Measurements from ENCODE around the gene SLIT3. TPM values are rescaled to one million over a fixed set of nuclear protein-coding genes. Genes with fewer than 3 reads are reported as not detected.

SLIT3 gene
- total and polyA plus RNA-seq, 2 donors (not counting 3 experiments of a cell fraction or from before 2014, with no cell fraction given): 0.90 to 1.0 TPM

DNA sequence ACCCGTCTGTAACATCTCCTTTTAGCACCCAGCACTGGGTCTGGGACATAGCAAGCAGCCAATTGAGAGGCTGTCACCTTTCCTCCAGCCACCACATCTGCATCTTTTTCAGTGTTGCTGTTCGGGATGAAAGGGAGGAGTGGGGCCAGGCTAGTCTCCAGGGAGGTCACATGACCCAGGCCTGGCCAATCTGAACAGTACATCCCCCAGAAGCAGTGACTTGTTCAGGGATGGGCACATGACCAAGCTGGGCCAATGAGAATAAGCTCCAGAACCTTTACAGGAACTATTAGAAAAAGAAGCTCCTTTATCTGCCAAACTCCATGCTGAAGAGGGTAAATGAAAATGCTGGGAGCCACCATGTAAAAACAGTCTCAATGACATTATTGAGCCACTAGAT is 359.0 kb downstream of the SLIT3 start:
- no peak overlapping the region for H3K9ac ChIP-seq (replicated peaks; ENCODE audit: extremely low read depth, insufficient read depth, low read length)
- DNase-seq (ENCODE audit: low read depth, low spot score) (no peak), FAIRE-seq (no peak)
- TF ChIP-seq JUN (IDR thresholded peaks at IDR 0.05; ENCODE audit: borderline replicate concordance, insufficient read depth, insufficient read length, low read depth): no peak
- no peak for TF ChIP-seq GATA2 (IDR thresholded peaks at IDR 0.05; ENCODE audit: insufficient read depth, insufficient read length, low read depth, low read length)
- TF ChIP-seq, protein P1, sequence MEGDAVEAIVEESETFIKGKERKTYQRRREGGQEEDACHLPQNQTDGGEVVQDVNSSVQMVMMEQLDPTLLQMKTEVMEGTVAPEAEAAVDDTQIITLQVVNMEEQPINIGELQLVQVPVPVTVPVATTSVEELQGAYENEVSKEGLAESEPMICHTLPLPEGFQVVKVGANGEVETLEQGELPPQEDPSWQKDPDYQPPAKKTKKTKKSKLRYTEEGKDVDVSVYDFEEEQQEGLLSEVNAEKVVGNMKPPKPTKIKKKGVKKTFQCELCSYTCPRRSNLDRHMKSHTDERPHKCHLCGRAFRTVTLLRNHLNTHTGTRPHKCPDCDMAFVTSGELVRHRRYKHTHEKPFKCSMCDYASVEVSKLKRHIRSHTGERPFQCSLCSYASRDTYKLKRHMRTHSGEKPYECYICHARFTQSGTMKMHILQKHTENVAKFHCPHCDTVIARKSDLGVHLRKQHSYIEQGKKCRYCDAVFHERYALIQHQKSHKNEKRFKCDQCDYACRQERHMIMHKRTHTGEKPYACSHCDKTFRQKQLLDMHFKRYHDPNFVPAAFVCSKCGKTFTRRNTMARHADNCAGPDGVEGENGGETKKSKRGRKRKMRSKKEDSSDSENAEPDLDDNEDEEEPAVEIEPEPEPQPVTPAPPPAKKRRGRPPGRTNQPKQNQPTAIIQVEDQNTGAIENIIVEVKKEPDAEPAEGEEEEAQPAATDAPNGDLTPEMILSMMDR (IDR thresholded peaks at IDR 0.05; ENCODE audit: extremely low read depth in 1 of 2, insufficient read depth in 1 of 2, low read depth in 1 of 2, low read length in 2 of 2): no peak
- TF ChIP-seq POLR2A (IDR thresholded peaks at IDR 0.05; ENCODE audit: low read depth, low read length): no peak
- TF ChIP-seq EZH2 (IDR thresholded peaks at IDR 0.05; ENCODE audit: borderline replicate concordance, low read depth, low read length, severe bottlenecking): no peak
- no peak for TF ChIP-seq MYC (IDR thresholded peaks at IDR 0.05; ENCODE audit: low read depth, low read length)
- TF ChIP-seq, protein P2, sequence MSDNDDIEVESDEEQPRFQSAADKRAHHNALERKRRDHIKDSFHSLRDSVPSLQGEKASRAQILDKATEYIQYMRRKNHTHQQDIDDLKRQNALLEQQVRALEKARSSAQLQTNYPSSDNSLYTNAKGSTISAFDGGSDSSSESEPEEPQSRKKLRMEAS (IDR thresholded peaks at IDR 0.05; ENCODE audit: insufficient read depth, insufficient read length): no peak
- TF ChIP-seq FOS (IDR thresholded peaks at IDR 0.05; ENCODE audit: borderline replicate concordance, insufficient read depth, low read length): no peak
- no peak for TF ChIP-seq POLR2AphosphoS5 (IDR thresholded peaks at IDR 0.05; ENCODE audit: insufficient read depth, low read depth, low read length)
- POLR2A ChIA-PET: no interaction called here
- H3K9me3 ChIP-seq (replicated peaks; ENCODE audit: control insufficient read depth, insufficient read depth, low read length): no peaks in the 10 kb centered on the region
- H3K4me1 ChIP-seq (ENCODE audit: control insufficient read depth, extremely low read depth, insufficient read depth, low read length): no peaks in the 10 kb centered on the region
- no peak overlapping the region for H2AFZ ChIP-seq (ENCODE audit: low read depth, low read length)
- no peaks in the 10 kb centered on the region for H4K20me1 ChIP-seq (replicated peaks; ENCODE audit: control insufficient read depth, extremely low read depth, insufficient read depth, low read length)
- H3K36me3 ChIP-seq (ENCODE audit: control insufficient read depth in 2 of 2, extremely low read depth in 1 of 2, insufficient read depth in 2 of 2, low read length in 2 of 2): no peaks in the 10 kb centered on the region
- H3K27ac ChIP-seq (ENCODE audit: insufficient read depth, low read depth, low read length): no peak overlapping the region
- CTCF ChIA-PET: interaction anchor here (1.5 kb wide), 1 partner anchor 262 kb away, joined by 4 read pairs; no protein-coding TSS in a partner anchor
- H3K79me2 ChIP-seq (ENCODE audit: control insufficient read depth, insufficient read depth, low read length): no peaks in the 10 kb centered on the region
- H3K4me3 ChIP-seq (replicated peaks in 1 of 3; ENCODE audit: insufficient read depth in 1 of 3, low read depth in 1 of 3, low read length in 3 of 3): no peak overlapping the region
- intact Hi-C loops (cut with micrococcal nuclease) (no loop called here), dilution Hi-C loops (cut with MboI; ENCODE audit: extremely low pct_ligation_motif_present, low sequenced_read_pairs) (no loop called here)
- no peaks in the 10 kb centered on the region for H3K9me1 ChIP-seq (replicated peaks; ENCODE audit: control insufficient read depth, extremely low read depth, insufficient read depth, low read length)
- no peak overlapping the region for H3K4me2 ChIP-seq (ENCODE audit: insufficient read depth, low read length)
- no TSS peak for BruUV-seq (replicated peaks)
- H3K27me3 ChIP-seq (ENCODE audit: control insufficient read depth in 2 of 2, insufficient read depth in 2 of 2, low read length in 2 of 2): no peaks in the 10 kb centered on the region
